ENCODE results near the gene NAA50. TPM values are rescaled to one million over a fixed set of nuclear protein-coding genes. Genes with fewer than 3 reads are reported as not detected.

Gene NAA50
- total and polyA plus RNA-seq, 10 of the 15 experiments (the other 5 are each of a cell fraction or from before 2014, with no cell fraction given), result 31.7 to 205 (median 110) TPM

DNA sequence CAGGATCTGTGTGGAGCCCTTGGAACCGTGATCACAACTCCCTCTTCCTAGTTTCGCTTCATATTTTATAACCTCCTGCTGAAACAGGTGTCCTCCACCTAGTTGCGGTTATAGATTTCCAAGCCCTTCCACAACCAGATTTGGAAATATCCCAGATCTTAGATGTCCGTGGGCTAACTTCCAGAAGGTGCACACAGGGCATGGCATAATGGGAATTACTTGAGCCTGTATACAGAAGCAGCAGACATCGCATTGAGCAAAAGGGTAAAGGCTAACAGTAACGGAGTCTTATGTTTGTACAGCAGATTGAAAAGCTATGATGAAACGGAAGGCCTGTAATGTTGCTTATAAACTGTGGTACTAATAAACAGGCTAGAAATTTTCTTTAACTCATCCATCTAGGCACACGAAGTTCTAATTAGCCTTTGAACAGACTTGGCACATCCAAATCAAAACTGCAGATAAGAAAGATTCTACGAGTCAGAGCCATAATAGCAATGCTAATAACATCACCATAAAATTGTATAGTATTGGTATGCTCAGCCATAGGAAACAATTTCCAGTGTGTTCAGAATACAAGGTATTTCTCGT, 48.5 kb downstream of the NAA50 start (continued):
- TF ChIP-seq, protein P1, sequence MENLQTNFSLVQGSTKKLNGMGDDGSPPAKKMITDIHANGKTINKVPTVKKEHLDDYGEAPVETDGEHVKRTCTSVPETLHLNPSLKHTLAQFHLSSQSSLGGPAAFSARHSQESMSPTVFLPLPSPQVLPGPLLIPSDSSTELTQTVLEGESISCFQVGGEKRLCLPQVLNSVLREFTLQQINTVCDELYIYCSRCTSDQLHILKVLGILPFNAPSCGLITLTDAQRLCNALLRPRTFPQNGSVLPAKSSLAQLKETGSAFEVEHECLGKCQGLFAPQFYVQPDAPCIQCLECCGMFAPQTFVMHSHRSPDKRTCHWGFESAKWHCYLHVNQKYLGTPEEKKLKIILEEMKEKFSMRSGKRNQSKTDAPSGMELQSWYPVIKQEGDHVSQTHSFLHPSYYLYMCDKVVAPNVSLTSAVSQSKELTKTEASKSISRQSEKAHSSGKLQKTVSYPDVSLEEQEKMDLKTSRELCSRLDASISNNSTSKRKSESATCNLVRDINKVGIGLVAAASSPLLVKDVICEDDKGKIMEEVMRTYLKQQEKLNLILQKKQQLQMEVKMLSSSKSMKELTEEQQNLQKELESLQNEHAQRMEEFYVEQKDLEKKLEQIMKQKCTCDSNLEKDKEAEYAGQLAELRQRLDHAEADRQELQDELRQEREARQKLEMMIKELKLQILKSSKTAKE (IDR thresholded peaks at IDR 0.05; ENCODE audit: low read depth, poor library complexity, severe bottlenecking), result no peak
- TF ChIP-seq, protein P2, sequence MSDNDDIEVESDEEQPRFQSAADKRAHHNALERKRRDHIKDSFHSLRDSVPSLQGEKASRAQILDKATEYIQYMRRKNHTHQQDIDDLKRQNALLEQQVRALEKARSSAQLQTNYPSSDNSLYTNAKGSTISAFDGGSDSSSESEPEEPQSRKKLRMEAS (IDR thresholded peaks at IDR 0.05; ENCODE audit: low read depth, low read length), result no peak
- TF ChIP-seq RFX5 (IDR thresholded peaks at IDR 0.05; ENCODE audit: low read depth, low read length) (no peak), ZNF622 (IDR thresholded peaks at IDR 0.05) (no peak), ZBED1 (IDR thresholded peaks at IDR 0.05; ENCODE audit: borderline replicate concordance) (no peak), RAD51 (IDR thresholded peaks at IDR 0.05) (no peak), SMAD5 (IDR thresholded peaks at IDR 0.05; ENCODE audit: low read depth) (no peak), POU2F2 (IDR thresholded peaks at IDR 0.05; ENCODE audit: borderline replicate concordance, low read depth, low read length) (no peak), EGR1 (IDR thresholded peaks at IDR 0.05; ENCODE audit: borderline replicate concordance in 1 of 2, low read depth in 2 of 2, low read length in 2 of 2) (no peak), MYC (IDR thresholded peaks at IDR 0.05; ENCODE audit: insufficient read depth, insufficient read length, insufficient replicate concordance, low read length, severe bottlenecking) (no peak), SUPT20H (IDR thresholded peaks at IDR 0.05; ENCODE audit: borderline replicate concordance, control insufficient read depth, low read depth, low read length) (no peak), EZH2 (IDR thresholded peaks at IDR 0.05; ENCODE audit: borderline replicate concordance, control insufficient read depth, low read depth, low read length) (no peak), HDGF (IDR thresholded peaks at IDR 0.05) (no peak), ZNF274 (IDR thresholded peaks at IDR 0.05; ENCODE audit: insufficient read depth, insufficient read length) (no peak), SREBF2 (IDR thresholded peaks at IDR 0.05; ENCODE audit: low read length) (no peak), MYB (IDR thresholded peaks at IDR 0.05; ENCODE audit: borderline replicate concordance, low read depth, low read length) (no peak), BACH1 (IDR thresholded peaks at IDR 0.05; ENCODE audit: borderline replicate concordance) (0 out of 2 replicates have a peak, but pooled peaks have one; percentile 16), RUNX3 (IDR thresholded peaks at IDR 0.05; ENCODE audit: low read length) (peak; percentile 48), FOS (IDR thresholded peaks at IDR 0.05; ENCODE audit: borderline replicate concordance, extremely low read depth, insufficient read length) (no peak)
- TF ChIP-seq, protein P3, sequence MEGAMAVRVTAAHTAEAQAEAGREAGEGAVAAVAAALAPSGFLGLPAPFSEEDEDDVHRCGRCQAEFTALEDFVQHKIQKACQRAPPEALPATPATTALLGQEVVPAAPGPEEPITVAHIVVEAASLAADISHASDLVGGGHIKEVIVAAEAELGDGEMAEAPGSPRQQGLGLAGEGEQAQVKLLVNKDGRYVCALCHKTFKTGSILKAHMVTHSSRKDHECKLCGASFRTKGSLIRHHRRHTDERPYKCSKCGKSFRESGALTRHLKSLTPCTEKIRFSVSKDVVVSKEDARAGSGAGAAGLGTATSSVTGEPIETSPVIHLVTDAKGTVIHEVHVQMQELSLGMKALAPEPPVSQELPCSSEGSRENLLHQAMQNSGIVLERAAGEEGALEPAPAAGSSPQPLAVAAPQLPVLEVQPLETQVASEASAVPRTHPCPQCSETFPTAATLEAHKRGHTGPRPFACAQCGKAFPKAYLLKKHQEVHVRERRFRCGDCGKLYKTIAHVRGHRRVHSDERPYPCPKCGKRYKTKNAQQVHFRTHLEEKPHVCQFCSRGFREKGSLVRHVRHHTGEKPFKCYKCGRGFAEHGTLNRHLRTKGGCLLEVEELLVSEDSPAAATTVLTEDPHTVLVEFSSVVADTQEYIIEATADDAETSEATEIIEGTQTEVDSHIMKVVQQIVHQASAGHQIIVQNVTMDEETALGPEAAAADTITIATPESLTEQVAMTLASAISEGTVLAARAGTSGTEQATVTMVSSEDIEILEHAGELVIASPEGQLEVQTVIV (IDR thresholded peaks at IDR 0.05; ENCODE audit: borderline replicate concordance, partially characterized antibody), result no peak
- TF ChIP-seq, protein P4, sequence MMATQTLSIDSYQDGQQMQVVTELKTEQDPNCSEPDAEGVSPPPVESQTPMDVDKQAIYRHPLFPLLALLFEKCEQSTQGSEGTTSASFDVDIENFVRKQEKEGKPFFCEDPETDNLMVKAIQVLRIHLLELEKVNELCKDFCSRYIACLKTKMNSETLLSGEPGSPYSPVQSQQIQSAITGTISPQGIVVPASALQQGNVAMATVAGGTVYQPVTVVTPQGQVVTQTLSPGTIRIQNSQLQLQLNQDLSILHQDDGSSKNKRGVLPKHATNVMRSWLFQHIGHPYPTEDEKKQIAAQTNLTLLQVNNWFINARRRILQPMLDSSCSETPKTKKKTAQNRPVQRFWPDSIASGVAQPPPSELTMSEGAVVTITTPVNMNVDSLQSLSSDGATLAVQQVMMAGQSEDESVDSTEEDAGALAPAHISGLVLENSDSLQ (IDR thresholded peaks at IDR 0.05), result no peak
- TF ChIP-seq, protein P5, sequence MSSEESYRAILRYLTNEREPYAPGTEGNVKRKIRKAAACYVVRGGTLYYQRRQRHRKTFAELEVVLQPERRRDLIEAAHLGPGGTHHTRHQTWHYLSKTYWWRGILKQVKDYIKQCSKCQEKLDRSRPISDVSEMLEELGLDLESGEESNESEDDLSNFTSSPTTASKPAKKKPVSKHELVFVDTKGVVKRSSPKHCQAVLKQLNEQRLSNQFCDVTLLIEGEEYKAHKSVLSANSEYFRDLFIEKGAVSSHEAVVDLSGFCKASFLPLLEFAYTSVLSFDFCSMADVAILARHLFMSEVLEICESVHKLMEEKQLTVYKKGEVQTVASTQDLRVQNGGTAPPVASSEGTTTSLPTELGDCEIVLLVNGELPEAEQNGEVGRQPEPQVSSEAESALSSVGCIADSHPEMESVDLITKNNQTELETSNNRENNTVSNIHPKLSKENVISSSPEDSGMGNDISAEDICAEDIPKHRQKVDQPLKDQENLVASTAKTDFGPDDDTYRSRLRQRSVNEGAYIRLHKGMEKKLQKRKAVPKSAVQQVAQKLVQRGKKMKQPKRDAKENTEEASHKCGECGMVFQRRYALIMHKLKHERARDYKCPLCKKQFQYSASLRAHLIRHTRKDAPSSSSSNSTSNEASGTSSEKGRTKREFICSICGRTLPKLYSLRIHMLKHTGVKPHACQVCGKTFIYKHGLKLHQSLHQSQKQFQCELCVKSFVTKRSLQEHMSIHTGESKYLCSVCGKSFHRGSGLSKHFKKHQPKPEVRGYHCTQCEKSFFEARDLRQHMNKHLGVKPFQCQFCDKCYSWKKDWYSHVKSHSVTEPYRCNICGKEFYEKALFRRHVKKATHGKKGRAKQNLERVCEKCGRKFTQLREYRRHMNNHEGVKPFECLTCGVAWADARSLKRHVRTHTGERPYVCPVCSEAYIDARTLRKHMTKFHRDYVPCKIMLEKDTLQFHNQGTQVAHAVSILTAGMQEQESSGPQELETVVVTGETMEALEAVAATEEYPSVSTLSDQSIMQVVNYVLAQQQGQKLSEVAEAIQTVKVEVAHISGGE (CRISPR knock-in tag; IDR thresholded peaks at IDR 0.05), result no peak

Measured in GM12878 (cell line).